ENCODE data around the gene DDX11. TPM values are rescaled to one million over a fixed set of nuclear protein-coding genes. Genes with fewer than 3 reads are reported as not detected.
"Not testable (repeated sequence)": the region's sequence is repeated elsewhere in the genome, so short reads cannot be mapped to it uniquely, and the experiment has no call there.

DDX11 gene
- total RNA-seq, 1 donor = 17.0 TPM

DNA sequence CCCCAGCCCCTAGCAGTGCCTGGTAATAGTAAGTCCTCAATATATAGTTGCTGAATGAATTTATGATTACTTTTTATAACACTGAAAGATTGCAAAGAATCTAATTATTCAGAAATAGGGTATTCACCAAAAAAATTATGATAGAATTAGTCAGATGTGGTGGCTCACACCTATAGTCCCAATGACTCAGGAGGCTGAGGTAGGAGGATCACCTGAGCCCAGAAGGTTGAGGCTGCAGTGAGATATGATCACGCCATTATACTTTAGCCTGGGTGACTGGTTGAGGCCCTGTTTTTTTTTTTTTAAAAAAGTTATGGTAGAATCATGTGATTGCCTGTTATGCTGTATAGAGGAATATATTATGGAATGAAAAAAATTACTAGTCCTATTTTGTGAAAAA lies 21.5 kb upstream of the DDX11 start:
- not testable (repeated sequence) for DNase-seq (ENCODE audit: low read depth); H3K4me3 ChIP-seq (ENCODE audit: low read depth, low read length)

DNA sequence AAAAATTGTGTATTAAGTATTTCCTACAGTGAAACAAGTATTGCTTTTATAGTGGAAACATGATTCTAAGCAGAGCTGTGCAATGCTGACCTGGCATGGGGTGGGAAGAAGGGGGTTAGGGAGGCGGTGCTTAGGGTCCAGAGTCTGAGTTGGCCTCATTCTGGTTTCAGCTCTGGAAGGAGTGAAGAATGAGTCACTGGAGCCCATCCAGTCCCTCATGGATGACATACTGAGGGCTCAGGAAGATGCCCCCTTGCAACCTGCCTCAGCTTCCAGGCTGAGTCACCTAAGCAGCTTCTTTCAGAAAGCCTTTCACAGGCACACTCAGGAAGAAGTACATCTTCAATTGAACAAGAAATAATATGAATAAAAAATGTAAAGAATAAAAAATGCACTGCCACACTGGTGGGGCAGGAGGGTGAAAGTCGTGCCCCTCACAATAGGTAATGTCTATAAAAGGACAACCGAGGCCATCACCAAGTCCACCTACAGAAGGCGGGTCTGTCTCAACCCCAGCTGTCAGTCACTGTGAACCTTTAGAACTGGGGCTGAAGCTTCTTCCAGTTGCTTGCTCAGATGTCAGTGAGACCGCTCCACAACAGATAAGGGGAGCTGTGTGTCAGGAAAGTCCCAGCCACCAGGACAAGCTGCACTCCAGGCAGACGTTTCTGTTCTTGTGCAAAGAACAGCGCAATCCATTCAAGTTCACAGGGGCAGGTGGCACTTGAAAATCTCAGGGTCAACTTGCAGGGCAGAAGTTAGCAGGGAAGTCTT lies 20.8 kb upstream of the DDX11 start:
- DNase-seq (ENCODE audit: low read depth) = peak; percentile 62
- H3K4me3 ChIP-seq (ENCODE audit: low read depth, low read length) = not testable (repeated sequence)

DNA sequence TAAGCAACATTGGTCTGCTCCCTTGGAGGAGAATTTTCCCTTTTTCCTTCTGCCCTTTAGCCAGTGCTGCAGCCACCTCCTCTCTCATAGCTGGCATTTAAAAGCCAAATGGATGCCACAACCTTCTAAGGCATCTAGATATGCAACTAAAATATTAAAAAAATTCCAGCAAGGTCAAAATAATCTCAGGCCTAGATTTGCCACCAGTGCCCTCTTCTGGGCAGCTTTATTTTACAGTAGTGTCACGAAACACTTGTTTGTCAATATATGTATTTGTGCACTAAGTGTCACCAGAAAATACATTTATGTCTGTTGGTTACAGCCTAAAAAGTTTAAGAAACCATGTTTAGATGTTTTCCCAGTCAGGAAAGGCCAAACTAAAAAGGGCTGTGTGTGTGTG lies 19.7 kb upstream of the DDX11 start:
- DNase-seq (ENCODE audit: low read depth) = peak; percentile 11
- H3K4me3 ChIP-seq (ENCODE audit: low read depth, low read length) = not testable (repeated sequence)
- TF ChIP-seq, protein P1, sequence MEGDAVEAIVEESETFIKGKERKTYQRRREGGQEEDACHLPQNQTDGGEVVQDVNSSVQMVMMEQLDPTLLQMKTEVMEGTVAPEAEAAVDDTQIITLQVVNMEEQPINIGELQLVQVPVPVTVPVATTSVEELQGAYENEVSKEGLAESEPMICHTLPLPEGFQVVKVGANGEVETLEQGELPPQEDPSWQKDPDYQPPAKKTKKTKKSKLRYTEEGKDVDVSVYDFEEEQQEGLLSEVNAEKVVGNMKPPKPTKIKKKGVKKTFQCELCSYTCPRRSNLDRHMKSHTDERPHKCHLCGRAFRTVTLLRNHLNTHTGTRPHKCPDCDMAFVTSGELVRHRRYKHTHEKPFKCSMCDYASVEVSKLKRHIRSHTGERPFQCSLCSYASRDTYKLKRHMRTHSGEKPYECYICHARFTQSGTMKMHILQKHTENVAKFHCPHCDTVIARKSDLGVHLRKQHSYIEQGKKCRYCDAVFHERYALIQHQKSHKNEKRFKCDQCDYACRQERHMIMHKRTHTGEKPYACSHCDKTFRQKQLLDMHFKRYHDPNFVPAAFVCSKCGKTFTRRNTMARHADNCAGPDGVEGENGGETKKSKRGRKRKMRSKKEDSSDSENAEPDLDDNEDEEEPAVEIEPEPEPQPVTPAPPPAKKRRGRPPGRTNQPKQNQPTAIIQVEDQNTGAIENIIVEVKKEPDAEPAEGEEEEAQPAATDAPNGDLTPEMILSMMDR (IDR thresholded peaks at IDR 0.05; ENCODE audit: insufficient read depth, low read length) = peak; percentile 12

DNA sequence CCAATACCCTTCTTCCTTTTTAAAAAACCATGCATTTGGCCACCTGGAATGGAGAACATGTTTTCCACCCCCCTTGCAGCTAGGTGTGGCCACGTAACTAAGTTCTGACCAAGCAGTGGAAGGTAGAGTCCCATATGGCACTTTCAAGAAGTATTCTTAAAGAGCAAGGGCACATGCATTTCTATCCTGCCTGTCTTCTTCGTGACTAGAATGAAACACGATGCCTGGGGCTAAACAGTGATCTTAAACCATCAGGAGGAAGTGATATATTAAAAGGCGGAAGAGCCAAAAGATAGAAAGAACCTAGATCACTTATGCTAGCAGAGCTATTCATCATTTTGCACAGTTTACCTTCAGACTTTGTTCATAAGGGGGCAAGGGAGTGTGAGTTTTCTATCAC lies 16.0 kb upstream of the DDX11 start:
- TF ChIP-seq, protein P1 (IDR thresholded peaks at IDR 0.05; ENCODE audit: insufficient read depth, low read length) = no peak
- no peak for DNase-seq (ENCODE audit: low read depth)
- H3K4me3 ChIP-seq (ENCODE audit: low read depth, low read length) = no peak overlapping the region

DNA sequence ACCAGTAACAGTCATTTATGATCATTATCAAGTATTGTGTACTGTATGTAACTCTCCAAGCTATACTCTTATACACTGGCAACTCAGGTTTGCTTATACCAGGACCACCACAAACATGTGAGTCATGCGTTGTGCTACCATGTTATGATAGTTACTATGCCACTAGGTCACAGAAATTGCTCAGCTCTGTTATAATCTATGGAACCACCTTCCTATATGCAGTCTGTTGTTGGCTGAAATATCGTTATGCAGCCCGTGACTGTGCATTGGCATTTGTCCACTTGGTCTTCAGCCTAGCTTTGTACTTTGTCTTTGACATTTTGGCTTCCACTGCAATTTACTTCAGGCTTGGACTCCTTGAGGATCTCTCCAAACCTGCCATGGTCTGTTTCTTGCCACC lies 7.5 kb upstream of the DDX11 start:
- H3K4me3 ChIP-seq (ENCODE audit: low read depth, low read length) = not testable (repeated sequence)
- peak; percentile 22 for DNase-seq (ENCODE audit: low read depth)

DNA sequence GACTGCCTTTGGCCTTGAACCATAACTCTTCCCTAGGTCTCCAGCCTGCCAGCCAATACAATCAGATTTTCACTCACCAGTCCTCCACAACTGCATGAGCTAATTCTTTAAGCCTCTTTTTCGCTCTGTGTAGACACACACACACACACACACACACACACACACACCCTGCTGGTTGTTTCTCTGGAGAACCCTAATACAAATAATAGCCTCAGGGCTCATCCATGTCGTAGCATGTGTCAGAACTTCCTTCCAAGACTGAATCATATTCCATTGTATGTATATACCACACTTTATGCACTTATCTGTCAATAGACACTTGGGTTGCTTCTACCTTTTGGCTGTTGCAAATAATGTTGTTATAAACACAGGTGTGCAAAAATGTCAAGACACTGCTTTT lies 6.0 kb upstream of the DDX11 start:
- DNase-seq (ENCODE audit: low read depth); H3K4me3 ChIP-seq (ENCODE audit: low read depth, low read length): not testable (repeated sequence)

DNA sequence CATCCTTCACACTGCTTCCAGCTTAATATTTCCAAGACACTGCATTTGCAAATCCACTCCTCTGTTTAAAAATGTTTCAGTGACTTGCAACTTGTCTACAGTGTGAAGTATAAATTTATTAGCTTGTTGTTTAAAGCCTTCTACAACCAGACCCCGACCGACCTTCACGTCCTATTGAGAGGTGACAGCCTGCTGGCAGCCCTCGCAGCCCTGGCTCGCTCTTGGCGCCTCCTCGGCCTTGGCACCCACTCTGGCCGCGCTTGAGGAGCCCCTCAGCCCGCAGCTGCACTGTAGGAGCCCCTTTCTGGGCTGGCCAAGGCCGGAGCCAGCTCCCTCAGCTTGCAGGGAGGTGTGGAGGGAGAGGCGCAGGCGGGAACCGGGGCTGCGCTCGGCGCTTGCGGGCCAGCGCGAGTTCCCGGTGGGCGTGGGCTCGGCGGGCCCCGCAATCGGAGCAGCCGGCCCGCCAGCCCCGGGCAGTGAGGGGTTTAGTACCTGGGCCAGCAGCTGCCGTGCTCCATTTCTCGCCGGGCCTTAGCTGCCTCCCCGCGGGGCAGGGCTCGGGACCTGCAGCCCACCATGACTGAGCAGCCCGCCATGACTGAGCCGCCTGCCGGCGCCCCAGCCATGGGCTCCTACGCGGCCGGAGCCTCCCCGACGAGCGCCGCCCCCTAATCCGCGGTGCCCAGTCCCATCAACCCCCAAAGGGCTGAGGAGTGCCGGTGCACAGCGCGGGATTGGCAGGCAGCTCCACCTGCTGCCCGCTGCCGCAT lies 2.5 kb upstream of the DDX11 start:
- not testable (repeated sequence) for H3K4me3 ChIP-seq (ENCODE audit: low read depth, low read length); DNase-seq (ENCODE audit: low read depth)

DNA sequence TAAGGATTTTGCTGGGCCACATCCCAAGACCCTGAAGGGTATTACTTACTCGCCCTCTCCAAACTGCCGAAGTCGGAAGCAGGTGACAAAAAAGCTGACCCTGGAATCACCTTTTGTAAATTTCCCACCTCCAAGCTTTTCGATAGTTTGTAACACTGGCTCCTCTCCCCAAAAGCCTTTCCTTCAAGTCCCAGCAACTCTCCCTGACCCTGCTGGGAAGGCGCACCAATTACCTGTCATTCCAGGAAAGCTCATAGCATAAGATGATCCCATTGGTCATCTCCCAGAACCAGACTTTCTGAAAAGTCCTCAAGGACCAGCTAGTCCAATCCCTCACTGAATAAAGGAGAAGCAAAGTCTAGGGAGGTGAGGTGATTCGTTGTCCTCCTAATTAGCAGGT lies 698 bp upstream of the DDX11 start:
- not testable (repeated sequence) for H3K4me3 ChIP-seq (ENCODE audit: low read depth, low read length); DNase-seq (ENCODE audit: low read depth)

DNA sequence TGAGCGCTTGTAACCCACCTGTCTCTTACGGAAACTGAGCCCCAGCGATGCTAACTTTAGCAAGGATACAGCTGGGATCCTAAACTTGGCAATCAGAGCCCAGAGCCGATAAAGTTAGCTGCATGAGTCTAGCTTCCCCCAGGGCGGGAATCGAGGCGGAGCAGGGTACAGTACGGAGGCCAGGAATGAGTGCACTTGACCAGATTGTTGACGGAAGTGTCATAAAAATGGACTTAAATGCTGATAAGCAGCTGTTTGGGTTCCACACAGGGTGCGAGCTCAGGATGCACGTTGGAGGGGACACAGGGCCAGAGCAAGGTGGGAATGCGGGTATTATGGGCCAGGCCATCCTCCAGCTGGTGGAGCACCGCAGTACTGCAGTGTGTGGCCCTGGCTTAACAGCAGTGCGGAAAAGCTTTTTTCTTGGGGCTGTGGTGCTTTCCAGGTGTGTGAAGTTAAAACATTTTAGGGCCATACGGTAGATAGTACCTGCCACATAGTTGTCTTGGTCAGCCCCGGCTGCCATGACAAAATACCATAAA lies 744 bp downstream of the DDX11 start:
- DNase-seq (ENCODE audit: low read depth) = not testable (repeated sequence)

DNA sequence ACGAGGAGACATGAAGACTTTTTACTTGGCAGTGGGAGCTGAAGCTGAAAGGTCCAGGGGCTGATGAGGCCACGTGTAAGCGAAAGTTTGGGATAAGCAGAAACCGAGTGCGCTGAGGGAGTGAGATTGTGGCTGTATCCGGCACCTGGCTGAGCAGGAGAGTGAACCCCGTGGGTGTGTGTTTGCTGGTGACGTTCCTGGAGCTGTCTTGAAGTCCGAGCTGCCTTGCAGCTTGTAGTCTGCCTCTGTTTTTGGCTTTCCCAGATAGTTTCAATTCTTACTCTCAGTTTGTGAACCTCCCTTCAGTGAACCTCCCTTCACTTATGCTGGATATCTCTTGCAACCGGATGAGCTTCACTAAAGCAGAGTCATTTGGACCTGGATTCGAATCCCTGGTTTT lies 2.5 kb downstream of the DDX11 start:
- DNase-seq (ENCODE audit: low read depth); H3K4me3 ChIP-seq (ENCODE audit: low read depth, low read length): not testable (repeated sequence)

More for the DNA sequence above, 744 bp downstream of the DDX11 start:
- peak overlapping the region; percentile 74 for H3K4me3 ChIP-seq (ENCODE audit: low read depth, low read length)
- TF ChIP-seq, protein P1 (IDR thresholded peaks at IDR 0.05; ENCODE audit: insufficient read depth, low read length) = peak; percentile 48

DNA sequence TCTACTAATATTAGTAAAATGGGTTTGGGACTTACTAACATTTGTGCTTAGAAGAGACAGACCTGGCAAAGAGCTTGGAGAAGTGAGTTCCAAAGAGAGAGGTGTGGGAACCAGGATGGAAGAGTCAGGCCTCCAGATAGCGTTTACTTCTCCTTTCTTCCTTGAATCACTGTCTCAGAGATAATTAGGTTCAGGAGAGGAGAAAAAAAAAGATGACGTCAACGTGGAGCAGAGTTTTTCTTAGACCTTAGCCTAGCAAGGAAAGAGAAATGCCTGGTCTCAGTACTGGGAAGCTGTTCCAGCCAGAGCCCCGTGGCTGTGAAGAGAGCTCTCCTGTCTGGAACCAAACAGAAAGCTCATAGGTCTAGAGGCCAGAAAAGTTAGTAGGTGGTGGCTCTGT lies 3.4 kb downstream of the DDX11 start:
- H3K4me3 ChIP-seq (ENCODE audit: low read depth, low read length); DNase-seq (ENCODE audit: low read depth): not testable (repeated sequence)

DNA sequence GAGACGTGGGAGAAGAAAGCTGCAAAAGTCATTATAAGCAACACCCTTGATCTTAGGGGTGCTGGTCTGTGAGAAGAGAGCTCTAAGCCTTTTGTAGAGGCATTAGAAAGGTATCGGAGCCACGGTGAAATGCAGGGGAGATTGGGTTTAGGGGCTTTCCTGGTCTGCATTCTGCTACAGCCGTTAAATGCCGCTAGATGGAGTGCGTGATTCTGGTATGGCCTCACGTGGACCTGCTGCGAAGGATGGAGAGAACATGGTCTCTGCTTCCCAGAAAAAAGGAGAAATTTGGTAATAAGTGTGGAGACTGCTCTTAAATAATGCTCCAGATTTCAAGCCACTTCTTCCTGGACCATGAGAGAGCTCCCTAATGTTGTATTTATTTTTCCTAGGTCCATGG lies 4.3 kb downstream of the DDX11 start:
- DNase-seq (ENCODE audit: low read depth) = not testable (repeated sequence)

DNA sequence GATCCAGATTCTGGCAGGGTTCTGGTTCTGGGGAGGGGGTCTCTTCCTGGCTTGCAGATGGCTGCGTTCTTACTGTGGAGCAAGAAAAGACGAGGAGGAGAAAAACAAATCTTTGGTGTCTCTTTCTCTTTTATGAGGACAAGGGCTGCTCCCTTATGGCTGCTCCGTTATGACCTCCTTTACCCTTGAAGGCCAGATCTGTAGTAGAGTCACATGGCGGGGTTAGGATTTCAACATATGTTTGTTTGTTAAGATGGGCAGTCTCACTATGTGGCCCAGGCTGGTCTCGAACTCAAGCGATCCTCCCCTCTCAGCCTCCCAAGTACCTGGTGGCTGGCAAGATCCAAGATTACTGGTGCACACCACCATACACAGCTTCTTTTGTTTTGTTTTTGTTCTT lies 5.8 kb downstream of the DDX11 start:
- not testable (repeated sequence) for H3K4me3 ChIP-seq (ENCODE audit: low read depth, low read length); DNase-seq (ENCODE audit: low read depth)

More for the DNA sequence above, 4.3 kb downstream of the DDX11 start:
- H3K4me3 ChIP-seq (ENCODE audit: low read depth, low read length) = not testable (repeated sequence)

DNA sequence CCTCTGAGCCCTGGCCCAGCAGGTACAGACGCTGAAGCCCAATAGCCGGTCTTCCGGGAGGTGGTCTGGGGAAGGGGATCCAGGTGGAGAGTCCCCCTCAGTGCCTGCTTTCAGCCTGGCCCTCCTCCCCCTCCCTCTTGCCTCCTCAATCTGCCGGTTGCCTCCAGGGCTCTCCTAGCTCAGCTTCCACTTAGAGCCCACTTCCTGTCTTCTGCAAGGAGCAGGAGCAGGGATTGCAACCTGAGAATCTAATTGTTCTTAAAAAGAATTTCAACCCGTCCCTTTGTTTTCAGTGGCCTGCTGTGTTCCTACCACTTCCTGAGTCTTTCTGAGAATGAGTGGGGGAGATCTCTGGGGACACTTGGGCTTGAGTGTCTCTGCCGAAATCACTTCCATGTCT lies 6.6 kb downstream of the DDX11 start:
- not testable (repeated sequence) for DNase-seq (ENCODE audit: low read depth)

DNA sequence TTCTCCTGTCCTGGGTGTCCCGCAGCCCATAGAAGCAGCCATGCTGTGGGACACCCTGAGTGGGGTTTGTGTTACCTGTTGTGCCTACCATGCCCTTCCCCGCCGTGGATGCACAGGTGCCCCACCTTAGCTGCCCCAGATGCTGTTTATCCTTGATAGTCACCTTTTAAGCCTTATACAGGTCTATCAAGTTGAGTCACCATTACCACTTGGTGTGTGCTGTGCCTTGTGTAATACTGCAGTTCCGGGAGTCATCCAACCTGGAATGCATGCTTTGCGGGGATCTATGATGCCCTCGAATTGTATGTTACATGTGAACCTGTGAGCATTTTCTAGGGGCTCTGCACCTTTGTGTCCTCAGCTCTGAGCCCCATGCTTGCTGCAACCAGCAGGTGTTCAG lies 7.6 kb downstream of the DDX11 start:
- not testable (repeated sequence) for H3K4me3 ChIP-seq (ENCODE audit: low read depth, low read length); DNase-seq (ENCODE audit: low read depth)

More for the DNA sequence above, 6.6 kb downstream of the DDX11 start:
- H3K4me3 ChIP-seq (ENCODE audit: low read depth, low read length) = not testable (repeated sequence)

All from fibroblast of the aortic adventitia (primary cell).